GM12873 (cell line): ENCODE measurements around the gene S100A14.

Source experiments
- TF ChIP-seq, protein P1 (sequence below): IDR thresholded peaks from 2 replicates; pipeline ENCODE4 v1.5.1; 2012; ENCODE audit warnings: low read depth, mild to moderate bottlenecking, moderate library complexity, low read length, control low read depth; ENCODE audit not compliant: insufficient read depth; ENCODE audit errors: missing control alignments

S100A14 gene

DNA sequence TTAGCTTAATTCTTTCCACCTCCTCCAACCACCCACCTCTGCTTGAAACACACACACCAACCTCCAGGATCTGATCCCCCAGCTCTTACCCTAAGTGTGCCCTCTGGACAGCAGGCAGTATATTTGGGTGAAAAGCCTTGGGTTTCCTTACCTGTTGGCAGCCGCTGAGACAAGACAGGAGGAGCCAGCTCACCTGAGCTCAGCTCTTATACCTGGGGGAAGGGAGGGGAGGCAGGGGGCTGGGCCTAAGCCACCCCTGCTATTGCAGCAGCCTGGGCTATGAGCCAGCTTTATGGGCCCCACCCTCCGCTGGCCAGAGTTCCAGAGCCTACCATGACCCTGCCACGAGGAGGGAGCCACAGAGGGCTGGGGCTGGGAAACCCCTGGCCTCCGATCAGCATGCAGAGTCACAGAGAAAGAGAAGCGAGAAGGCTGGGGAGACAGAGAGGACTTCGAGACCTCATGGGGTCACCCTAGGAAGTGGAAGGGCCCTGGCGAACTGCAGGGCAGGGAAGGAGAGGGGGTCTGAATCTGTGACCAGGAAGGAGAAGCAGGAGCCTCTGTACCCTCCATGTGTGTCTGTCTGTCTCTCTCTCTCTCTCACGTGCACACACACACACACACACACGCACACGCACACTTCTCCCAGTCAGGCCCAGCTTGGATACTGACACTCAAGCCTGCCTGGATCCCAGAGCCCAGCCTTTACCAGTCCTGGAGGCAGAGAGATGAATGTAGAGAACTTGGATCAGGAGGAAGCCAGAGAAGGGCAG, at the start of gene S100A14:
Gene S100A14, minus strand, starts transcription at position 182 of the 773 bp plus-strand sequence. CDS start 467 bp downstream, outside the sequence.
- TF ChIP-seq, protein P1, sequence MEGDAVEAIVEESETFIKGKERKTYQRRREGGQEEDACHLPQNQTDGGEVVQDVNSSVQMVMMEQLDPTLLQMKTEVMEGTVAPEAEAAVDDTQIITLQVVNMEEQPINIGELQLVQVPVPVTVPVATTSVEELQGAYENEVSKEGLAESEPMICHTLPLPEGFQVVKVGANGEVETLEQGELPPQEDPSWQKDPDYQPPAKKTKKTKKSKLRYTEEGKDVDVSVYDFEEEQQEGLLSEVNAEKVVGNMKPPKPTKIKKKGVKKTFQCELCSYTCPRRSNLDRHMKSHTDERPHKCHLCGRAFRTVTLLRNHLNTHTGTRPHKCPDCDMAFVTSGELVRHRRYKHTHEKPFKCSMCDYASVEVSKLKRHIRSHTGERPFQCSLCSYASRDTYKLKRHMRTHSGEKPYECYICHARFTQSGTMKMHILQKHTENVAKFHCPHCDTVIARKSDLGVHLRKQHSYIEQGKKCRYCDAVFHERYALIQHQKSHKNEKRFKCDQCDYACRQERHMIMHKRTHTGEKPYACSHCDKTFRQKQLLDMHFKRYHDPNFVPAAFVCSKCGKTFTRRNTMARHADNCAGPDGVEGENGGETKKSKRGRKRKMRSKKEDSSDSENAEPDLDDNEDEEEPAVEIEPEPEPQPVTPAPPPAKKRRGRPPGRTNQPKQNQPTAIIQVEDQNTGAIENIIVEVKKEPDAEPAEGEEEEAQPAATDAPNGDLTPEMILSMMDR = no peak

DNA sequence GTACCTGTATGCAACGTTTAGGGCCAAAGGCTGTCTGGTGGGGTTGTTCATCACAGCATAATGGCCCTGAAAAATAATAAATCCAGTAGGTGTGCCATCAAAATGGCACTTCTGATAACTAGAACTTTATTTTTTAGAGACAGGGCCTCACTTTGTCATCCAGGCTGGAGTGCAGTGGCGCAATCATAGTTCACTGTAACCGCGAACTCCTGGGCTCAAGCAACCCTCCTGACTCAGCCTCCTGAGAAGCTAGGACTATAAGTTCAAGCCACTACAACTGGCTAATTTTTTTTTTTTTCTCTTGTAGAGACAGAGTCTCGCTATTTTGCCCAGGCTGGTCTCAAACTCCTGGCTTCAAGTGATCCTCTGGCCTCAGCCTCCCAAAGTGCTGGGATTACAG, 47.1 kb upstream of the S100A14 start:
- TF ChIP-seq, protein P1 = no peak

DNA sequence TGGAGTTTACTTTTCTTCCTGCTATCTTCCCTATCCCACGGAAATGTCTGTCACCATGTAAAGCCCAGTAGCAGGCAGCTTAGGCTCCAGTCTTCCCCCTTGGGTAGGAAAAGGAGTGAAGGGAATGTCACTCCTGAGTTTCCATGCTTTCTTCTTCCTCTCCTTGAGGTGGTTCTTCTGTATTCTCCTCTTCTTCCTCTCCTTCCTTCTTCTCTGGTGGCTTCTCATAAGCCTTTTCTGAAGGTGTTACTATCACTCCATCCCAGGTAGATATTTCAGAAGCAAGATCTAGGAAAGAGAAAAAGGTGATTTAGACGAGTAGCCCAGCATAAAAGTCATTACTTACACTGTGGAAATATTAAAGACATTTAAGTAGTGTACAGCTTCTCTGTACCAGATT, 46.1 kb upstream of the S100A14 start:
- TF ChIP-seq, protein P1 = no peak

DNA sequence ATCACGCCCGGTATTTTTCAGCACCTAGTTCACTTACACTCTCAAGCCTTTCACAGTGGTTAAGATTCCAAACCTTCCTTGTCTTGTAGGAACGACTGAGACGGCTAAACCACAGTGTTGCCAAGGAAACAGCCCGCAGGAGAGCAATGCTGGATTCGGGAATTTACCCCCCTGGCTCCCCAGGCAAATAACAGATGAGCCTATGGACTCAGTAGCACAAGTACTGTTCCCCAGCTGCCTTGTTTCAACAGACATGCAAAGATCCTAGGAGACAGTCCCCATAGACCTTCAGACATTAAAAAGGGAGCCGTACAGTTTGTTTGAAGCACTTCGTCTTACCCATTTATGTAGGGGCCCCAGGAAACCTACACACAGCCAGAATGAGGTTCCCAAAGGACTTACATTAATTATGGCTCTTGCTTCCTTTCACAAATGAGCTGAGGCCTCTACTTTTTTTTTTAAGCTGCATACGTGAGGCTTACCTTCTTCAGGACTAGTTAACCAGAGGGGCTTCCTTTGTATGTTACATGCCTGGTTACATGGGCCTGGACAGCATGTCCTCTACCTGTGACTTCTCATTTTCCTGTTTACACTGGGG, 45.1 kb upstream of the S100A14 start:
- TF ChIP-seq, protein P1 = no peak

DNA sequence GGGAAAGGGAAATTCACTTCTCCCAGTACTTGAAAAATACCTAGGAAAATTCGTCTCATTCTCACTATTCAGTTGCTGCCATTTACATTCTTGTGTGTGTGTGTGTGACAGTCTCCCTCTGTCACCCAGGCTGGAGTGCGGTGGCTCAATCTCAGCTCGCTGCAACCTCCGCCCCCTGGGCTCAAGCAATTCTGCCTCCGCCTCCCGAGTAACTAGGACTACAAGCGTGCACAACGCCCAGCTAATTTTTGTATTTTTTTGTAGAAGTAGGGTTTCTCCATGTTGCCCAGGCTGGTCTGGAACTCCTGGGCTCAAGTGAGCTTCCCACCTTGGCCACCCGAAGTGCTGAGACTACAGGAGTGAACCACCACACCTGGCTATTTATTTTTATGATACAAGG, 43.5 kb upstream of the S100A14 start:
- TF ChIP-seq, protein P1 = no peak

DNA sequence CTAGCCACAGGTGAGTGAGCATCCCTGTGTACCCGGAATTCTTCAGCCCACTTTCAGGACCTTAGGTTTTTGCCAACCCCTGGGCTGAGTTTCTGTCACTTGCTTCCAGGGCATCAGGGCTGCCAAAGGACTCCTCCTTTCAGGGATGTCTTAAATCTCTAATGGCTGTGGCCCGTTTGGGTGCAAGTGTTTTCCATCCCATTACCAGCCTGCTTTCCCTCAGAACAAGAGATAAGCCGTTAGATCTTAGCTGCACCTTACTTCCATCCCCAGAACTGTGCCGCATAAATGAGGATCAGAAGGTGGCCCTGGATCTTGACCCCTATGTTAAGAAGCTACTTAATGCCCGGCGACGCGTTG, 43.0 kb upstream of the S100A14 start:
- TF ChIP-seq, protein P1 = no peak

DNA sequence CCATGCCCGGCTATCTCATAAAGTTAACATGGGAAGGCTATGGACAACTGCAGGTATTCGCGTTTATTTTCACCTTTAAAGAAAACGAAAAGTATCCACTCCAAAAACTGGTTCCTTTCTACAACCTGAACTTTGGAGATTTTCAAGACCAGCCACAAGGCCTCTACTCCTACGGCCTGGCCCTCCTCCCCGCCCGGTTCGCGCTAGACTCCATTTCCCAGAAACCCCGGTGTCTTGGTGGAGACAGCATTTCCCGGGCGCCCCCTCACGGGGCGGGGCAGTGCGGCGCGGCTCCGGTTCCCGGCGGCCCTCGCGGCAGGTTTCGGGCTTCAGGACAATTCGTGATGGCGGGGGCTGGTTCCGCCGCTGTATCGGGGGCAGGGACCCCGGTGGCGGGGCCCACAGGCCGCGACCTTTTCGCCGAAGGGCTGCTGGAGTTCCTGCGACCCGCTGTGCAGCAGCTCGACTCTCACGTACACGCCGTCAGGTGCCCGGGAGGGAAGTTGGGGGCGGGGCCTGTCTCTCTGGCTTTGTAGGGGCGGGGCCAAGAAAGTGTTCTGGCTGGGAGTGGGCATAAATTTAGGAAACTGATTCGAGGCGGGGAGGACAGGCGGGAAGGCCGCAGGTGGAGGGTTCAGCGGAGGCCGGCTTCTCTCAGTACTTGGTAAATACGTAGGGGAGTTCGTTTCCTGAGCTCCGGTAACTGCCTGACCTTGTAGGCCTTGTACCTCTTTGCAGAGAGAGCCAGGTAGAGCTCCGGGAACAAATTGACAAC, 42.5 kb upstream of the S100A14 start, which contains the start of gene SNAPIN:
Gene SNAPIN, plus strand, starts transcription at position 304 of the 775 bp plus-strand sequence. Its CDS starts 41 bp downstream, at position 345.
- TF ChIP-seq, protein P1 = peak; percentile 4
